Heart left ventricle (tissue), 16 donors: ENCODE results near the gene SPATA24. TPM values are rescaled to one million over a fixed set of nuclear protein-coding genes. Genes with fewer than 3 reads are reported as not detected.

Experiments used
- ATAC-seq, 4 donors: fragments of 200-7000 bp; cut with Tn5 transposase; one replicate each; pipeline ENCODE4 v1.9.1; 2020 to 2022; ENCODE audit warnings: moderate library complexity in 4 of 4, mild to moderate bottlenecking in 3 of 4, moderate number of reproducible peaks in 1 of 4
- DNase-seq, 5 donors: peaks; one replicate each; pipeline ENCODE4 v3.0.0-alpha.2; 2020
- H3K27ac ChIP-seq, 12 donors: fragments of 200-600 bp; sonication (generic) in 4 of 12; one replicate each; pipeline versions ENCODE4 v1.5.0 to v1.8.0; 2016 to 2022; ENCODE audit warnings: mild to moderate bottlenecking in 2 of 12
- H3K27me3 ChIP-seq, 9 donors: fragments of 200-600 bp; sonication (generic) in 2 of 9; one replicate each; pipeline versions ENCODE4 v1.5.1 to v1.8.0; 2016 to 2022; ENCODE audit warnings: mild to moderate bottlenecking in 3 of 9
- H3K36me3 ChIP-seq, 9 donors: fragments of 200-600 bp; sonication (generic) in 2 of 9; one replicate each; pipeline versions ENCODE4 v1.5.0 to v1.8.0; 2018 to 2022; ENCODE audit warnings: mild to moderate bottlenecking in 2 of 9
- H3K4me1 ChIP-seq, 12 donors: fragments of 200-600 bp; sonication (generic) in 4 of 12; one replicate each; pipeline versions ENCODE4 v1.5.0 to v1.8.0; 2016 to 2022; ENCODE audit warnings: mild to moderate bottlenecking in 3 of 12
- H3K4me3 ChIP-seq, 12 donors: fragments of 200-600 bp; sonication (generic) in 4 of 12; one replicate each; pipeline versions ENCODE4 v1.5.0 to v1.8.0; 2017 to 2022; ENCODE audit warnings: mild to moderate bottlenecking in 9 of 12, moderate library complexity in 4 of 12
- H3K9me3 ChIP-seq, 12 donors: fragments of 200-600 bp; sonication (generic) in 4 of 12; one replicate each; pipeline versions ENCODE4 v1.5.0 to v1.8.0; 2016 to 2022; ENCODE audit warnings: mild to moderate bottlenecking in 1 of 12
- POLR2A ChIP-seq, 2 donors: fragments of 450-650 bp; IDR thresholded peaks; one replicate each; pipeline ENCODE4 v1.6.1; 2017; ENCODE audit warnings: antibody characterized with exemption in 2 of 2, mild to moderate bottlenecking in 2 of 2, moderate library complexity in 2 of 2
- WGBS, 4 donors: extraction: QIAGEN DNeasy Blood & Tissue Kit in 2 of 4; methylation state at CpG; one replicate each; pipeline versions ENCODE4 v1.1.5 to v1.1.7; 2013 to 2018; 5-methylcytosine and 5-hydroxymethylcytosine counted together
- intact Hi-C, 10 donors: fragments of 100-400 bp; cut with DNase I; formaldehyde crosslinking; loops; one replicate each; pipeline versions ENCODE4 v1.11.1 to v1.14.2; 2022
- polyA plus RNA-seq, 2 donors: library from polyadenylated mRNA; stranded (reverse); fragments of 200-250 nt; gene quantifications; one replicate each; pipeline ENCODE4 v1.2.3, GENCODE V29; 2013
- total RNA-seq, 9 donors: library from RNA; depleted of rRNA in 2 of 9; stranded (reverse); fragments of >200 nt in 2 of 9; fragmentation: NEBNext Ultra II Directional in 3 of 9; extraction: Animal tissue kit (Norgen Biotek cat#: 25700) in 3 of 9; gene quantifications; one replicate each; pipeline versions ENCODE4 v1.1.0 to v1.2.4, GENCODE V29; 2016 to 2023
- TF ChIP-seq, protein P1 (sequence below), 12 donors: fragments of 200-600 bp; sonication (generic) in 4 of 12; IDR thresholded peaks; one replicate each; pipeline versions ENCODE4 v1.5.0 to v1.8.0; 2018 to 2022; ENCODE audit warnings: antibody characterized with exemption in 12 of 12, mild to moderate bottlenecking in 5 of 12
- donor health status: ischemic (EF 13 %, LVEDD 7.1; RV severe dilation, severe dysfunction).
- donor health status: healthy with polysubstance abuse.
- donor health status: DM: no; HTN: yes; CAD: no.
- donor health status: DM: no; HTN: no; CAD: no.
- donor health status: ischemic (EF 25% LVEDD 6.9; RV normal size, moderate dysfunction).
- donor health status: ischemic (EF 25% LVEDD 5.7; RV mildly dilated, moderate dysfunction).
- donor health status: healthy.
- donor health status: DM: yes; HTN: yes; CAD: no.
- donor health status: ischemic (EF 35%, LVEDD 5.7; RV mildly dilated, moderate dysfunction).
- donor health status: nonischemic (EF 11% LVEDD 7.7; RV severe dilation, severe dysfunction).
- donor health status: DM: yes; HTN: yes; CAD: no.
- donor health status: PGD.
- donor health status: ischemic (EF 29% LVEDD 5.4; RV normal size, mild dysfunction).
- donor health status: nonischemic (EF 23%, LVEDD 6.1; RV moderate dilation, normal function).

SPATA24 gene
- total and polyA plus RNA-seq, 11 donors: 10.7 to 37.8 (median 16.0) TPM

DNA sequence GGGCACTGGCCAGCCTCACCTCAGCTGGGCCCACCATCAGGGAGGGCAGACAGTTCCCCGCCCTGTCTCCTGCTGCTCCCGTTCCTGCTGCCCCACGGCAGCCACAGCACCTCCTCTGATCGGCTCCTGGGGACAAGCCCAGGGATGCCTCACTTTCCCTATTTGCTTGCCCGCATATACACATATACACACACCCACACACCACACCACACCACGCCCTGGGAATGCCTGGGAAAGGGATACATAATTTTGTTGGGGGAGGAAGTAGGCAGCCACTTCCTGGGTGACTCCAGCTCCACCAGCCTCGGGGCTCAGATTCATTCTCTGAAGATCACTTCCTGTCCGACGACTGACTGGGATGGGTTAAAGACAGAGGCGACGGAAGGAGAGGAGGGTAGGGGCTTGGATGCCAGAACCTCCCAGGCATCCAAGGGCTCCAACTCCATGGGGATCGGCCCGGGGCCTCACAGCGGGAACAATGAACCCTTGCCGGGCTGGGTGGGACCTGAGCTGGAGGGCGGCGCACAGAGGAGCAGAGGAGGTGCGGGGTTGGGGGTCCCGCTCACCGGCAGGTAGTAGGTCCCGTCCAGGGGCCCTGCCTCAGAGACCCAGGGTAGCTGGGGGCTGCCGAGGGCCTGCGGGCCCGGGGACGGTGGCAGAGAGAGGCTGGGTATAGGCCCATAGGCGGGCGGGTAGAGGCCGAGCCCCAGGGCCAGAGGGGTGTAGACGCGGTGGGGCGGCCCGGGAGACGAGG, 12.1 kb downstream of the SPATA24 start:
- 25 to 53% (median 43%) methylated on average over 20 to 33 of the region's 33 CpGs for WGBS, 4 donors
- ATAC-seq (no peak), DNase-seq (peak in 1 of 5 donors; percentile 26)
- intact Hi-C loops: loop anchor here in 5 of 10 donors (5.0 to 10.0 kb wide), 2 partner anchors 49 to 97 kb away; partner anchors contain the start of genes PAIP2 (in 5 of the 5) and MATR3 (in 1 of the 5)
- Histone ChIP-seq H3K27me3 (peaks cover 0 to 28% (median 0%) of the 10 kb centered on the region in 9 donors), H3K4me1 (peaks cover 5 to 84% (median 62%) of the 10 kb centered on the region in 12 donors), H3K36me3 (peaks cover 0 to 14% (median 0%) of the 10 kb centered on the region in 9 donors), H3K27ac (peak overlapping the region in 11 of 12 donors; percentile 21 to 97 (median 57)), H3K4me3 (peak overlapping the region in 11 of 12 donors; percentile 6 to 82 (median 68)), H3K9me3 (no peaks in the 10 kb centered on the region)
- TF ChIP-seq, protein P1, sequence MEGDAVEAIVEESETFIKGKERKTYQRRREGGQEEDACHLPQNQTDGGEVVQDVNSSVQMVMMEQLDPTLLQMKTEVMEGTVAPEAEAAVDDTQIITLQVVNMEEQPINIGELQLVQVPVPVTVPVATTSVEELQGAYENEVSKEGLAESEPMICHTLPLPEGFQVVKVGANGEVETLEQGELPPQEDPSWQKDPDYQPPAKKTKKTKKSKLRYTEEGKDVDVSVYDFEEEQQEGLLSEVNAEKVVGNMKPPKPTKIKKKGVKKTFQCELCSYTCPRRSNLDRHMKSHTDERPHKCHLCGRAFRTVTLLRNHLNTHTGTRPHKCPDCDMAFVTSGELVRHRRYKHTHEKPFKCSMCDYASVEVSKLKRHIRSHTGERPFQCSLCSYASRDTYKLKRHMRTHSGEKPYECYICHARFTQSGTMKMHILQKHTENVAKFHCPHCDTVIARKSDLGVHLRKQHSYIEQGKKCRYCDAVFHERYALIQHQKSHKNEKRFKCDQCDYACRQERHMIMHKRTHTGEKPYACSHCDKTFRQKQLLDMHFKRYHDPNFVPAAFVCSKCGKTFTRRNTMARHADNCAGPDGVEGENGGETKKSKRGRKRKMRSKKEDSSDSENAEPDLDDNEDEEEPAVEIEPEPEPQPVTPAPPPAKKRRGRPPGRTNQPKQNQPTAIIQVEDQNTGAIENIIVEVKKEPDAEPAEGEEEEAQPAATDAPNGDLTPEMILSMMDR (IDR thresholded peaks at IDR 0.05): no peak

DNA sequence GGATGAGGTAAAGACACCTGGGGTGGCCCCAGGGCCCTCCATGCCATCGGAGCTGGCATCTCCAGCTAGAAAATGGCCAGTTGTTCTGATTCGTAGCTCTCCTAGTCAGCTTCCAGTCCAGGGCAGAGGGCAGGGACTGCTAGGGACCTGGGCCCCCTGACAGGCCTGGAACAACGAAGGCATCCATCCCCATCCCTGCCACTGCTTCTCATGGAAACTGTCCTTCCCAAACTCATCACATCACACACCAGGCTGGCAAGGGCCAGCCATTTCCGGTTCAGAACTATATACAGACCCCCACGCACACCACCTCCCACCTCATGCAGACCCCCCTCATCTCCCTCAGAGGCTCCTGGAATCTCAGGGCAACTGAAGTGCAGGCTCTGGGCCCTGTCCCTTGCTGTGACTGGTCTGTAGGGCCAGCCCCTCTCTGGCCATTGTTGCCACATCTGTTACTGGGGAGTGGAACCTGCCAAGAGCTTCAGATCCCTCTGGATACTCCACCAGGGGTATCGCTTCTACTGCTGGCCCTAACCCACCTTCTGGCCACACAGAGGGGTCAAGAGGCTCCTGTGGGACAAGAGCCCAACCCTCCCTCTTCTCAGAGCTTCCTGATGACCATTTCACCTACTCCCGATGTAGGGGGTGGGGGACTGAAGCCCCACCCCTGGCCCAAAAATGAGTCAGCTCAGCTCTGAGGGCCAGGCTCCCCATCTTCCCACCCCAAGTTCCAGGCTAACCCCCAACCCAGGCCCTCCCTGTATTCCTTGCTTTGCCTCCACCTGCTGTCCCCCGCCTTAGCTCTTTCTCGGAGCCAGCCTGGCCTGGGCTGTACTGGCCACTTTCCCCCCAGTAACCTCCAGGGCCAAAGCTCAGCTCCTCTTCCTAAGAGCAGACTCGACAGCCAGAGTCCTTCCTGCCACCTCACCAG, 13.0 kb downstream of the SPATA24 start:
- ATAC-seq: no peak
- TF ChIP-seq, protein P1 (IDR thresholded peaks at IDR 0.05): no peak
- no peak for TF ChIP-seq POLR2A (IDR thresholded peaks at IDR 0.05)

DNA sequence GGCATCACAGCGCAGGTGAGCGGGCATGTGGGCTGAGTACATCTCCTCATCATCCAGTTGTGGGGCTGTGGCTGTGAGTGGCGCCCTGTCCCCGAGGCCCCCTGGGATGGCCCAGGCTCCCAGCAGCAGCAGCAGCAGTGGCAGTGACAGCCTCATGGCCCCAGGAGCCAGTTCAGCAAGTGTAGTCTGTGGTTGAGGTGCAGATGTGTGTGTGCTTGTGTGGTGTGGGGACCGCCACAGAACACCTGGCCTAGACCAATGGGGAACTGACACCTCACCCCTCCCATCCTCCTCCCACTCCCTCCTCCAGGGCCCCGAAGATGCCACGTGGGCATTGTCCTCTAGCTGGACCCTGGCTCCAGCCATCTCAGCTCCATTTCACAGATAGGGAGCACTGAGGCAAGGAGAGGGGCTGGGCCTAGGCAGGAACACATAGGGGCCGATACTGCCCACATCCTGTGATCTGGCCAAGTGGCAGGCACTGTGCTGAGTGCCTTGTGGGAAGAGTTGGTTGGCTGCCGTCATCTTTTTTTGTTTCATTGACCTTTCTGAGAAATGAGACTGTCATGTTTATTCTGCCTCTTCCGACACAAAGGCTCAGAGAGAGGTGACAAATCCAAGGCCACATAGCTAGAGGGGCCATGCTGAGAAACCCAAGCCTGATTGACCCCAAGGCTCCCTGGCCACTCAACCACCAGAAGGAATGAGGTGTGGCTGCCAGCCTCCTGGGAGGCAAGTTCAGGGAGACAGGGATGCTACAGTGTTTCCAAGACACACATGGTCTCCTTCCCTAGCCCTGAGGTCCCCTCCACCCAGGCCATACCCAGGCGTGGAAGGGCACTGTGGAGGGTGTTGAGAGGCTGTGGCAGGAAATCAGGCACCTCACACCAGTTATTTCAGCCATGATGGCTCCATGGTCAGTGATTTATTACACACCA, 13.9 kb downstream of the SPATA24 start, which contains the start of gene MZB1:
Gene MZB1, minus strand, starts transcription at position 213 of the 938 bp plus-strand sequence. Its CDS starts 57 bp downstream, at position 156.
- Histone ChIP-seq H3K4me1 (peaks cover 2 to 72% (median 51%) of the 10 kb centered on the region in 12 donors), H3K27me3 (peaks cover 0 to 27% (median 0%) of the 10 kb centered on the region in 9 donors), H3K4me3 (peak within 1 kb of the TSS in 1 of 12 donors; percentile 12), H3K36me3 (peaks cover 0 to 14% (median 0%) of the 10 kb centered on the region in 9 donors), H3K9me3 (no peaks in the 10 kb centered on the region), H3K27ac (peak within 1 kb of the TSS in 9 of 12 donors; percentile 21 to 97 (median 67))
- no peak for ATAC-seq
- peak in 1 of 5 donors; percentile 29 for DNase-seq
- no peak for TF ChIP-seq POLR2A (IDR thresholded peaks at IDR 0.05)
- TF ChIP-seq, protein P1 (IDR thresholded peaks at IDR 0.05): no peak
- 61 to 77% (median 68%) methylated on average over 8 to 11 of the region's 11 CpGs for WGBS, 4 donors
- intact Hi-C loops: loop anchor here in 5 of 10 donors (5.0 to 10.0 kb wide), 3 partner anchors 32 to 95 kb away; partner anchors contain the start of genes PAIP2 (in 5 of the 5) and MATR3 (in 1 of the 5)

More for the DNA sequence above, 13.0 kb downstream of the SPATA24 start:
- Histone ChIP-seq H3K36me3 (peaks cover 0 to 14% (median 0%) of the 10 kb centered on the region in 9 donors), H3K4me1 (peaks cover 5 to 76% (median 56%) of the 10 kb centered on the region in 12 donors), H3K27me3 (peaks cover 0 to 28% (median 0%) of the 10 kb centered on the region in 9 donors), H3K4me3 (peak overlapping the region in 7 of 12 donors; percentile 65 to 82 (median 72)), H3K27ac (peak overlapping the region in 11 of 12 donors; percentile 21 to 97 (median 57)), H3K9me3 (no peaks in the 10 kb centered on the region)
- intact Hi-C loops: loop anchor here in 5 of 10 donors (5.0 to 10.0 kb wide), 2 partner anchors 49 to 96 kb away; partner anchors contain the start of genes PAIP2 (in 5 of the 5) and MATR3 (in 1 of the 5)
- WGBS, 4 donors: 49 to 57% (median 53%) methylated on average over 8 to 10 of the region's 10 CpGs
- DNase-seq: peak in 1 of 5 donors; percentile 31
